GM18870 (cell line): ENCODE measurements around the gene ATP13A3.

Source experiments
- ATAC-seq: cut with Tn5 transposase; IDR thresholded peaks from one replicate; pipeline ENCODE4 v1.9.1; 2021; ENCODE audit warnings: moderate library complexity; ENCODE audit not compliant: unreplicated experiment

The ATP13A3 gene

DNA sequence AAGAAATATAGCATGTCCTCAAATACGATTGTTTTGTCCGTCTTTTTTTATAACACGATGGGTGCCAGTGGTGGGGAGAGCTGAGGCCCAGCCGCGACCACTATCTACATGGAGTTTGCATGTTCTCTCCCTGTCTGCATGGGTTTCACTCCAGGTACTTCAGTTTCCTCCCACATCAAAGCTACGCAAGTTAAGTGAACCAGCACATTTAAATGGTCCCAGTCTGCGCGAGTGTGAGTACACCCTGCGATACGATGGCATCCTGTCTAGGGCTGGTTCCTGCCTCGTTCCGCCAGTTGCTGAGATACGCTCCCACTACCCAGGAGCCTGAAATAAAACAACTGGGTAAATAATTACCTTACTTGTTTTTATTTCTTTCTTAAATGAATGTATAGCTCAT is 40.6 kb downstream of the ATP13A3 start:
- no peak for ATAC-seq

DNA sequence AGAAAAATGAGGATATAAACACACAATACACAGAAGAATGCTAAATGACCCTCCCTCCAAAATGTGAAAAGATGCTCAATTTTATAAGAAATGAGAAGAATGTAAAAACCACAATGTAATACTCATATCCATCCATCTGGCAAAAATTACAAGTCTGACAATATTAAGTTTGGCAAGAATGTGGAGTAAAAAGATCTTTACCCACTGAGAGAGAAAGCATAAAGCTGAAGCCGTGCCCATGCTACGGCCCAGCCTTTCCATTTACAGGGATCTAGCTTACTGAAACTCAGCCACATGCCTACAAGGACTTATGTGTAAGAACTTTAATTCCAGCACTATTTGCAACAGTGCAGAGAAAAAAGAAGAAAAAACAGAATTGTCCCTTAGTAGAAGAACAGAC is 42.9 kb downstream of the ATP13A3 start:
- ATAC-seq, result no peak

DNA sequence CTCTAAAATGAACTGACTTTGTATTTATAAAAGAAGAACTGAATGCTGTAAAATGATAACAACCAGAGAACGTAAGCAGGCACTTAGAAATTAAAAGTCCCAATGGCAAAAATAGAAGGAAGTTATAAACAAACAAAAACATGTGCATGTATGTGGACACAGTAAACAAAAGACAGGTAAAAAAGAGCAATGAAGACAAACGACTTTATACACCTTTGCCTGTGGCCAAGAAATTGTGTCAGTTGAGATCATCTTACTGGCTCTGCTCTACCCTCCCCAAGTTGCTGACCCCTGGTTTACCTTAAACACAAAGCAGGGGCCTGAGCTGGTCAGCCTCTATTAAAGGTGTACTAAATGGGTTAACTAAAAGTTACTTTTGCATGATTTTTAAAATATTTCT is 46.0 kb downstream of the ATP13A3 start:
- no peak for ATAC-seq

DNA sequence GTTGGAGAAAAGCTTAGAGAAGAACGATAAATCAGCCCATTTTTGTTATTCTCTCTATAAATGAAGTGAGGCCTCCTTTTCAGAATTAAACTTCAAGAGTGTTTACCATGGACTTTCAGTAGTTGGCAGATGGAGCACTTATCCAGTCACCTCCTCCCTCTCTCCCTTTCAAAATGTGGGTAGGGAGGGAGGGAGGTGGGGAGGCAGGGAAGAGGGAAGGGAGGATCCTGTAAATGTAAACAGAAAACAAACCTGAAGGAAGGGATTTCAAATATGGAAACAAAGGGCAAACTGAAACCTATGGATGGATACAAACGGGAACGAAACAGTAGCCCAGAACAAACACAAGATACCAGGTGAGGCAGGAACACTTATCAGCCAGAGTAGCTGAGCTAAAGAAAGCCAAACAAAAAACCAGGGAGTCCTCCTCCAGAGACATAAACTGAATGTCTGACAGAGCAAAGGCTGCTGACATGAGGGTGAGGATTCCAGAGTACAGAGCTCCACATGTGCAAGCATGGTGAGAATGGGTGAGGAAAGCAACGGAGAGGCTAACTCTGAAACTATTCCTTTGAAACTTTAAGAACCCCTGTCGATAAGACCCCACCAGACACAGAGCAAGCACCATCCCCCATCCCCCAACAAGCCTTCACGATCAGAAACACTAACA is 46.8 kb downstream of the ATP13A3 start:
- ATAC-seq, result no peak

DNA sequence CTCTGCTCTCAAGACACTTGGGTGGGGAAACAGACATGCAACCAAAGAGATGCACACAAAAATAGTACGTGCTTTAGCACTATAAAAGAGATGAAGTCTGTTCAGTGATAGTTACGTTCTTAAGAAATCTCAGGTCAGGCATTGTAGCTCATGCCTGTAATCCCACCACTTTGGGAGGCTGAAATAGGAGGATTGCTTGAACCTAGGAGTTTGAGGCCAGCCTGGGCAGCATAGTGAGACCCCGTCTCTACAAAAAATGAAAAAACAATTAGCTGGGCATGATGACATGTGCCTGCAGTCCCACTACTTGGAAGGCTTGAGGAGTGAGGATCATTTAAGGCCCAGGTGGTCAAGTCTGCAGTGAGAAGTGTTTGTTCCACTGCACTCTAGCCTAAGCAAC is 52.3 kb downstream of the ATP13A3 start:
- ATAC-seq, result no peak

DNA sequence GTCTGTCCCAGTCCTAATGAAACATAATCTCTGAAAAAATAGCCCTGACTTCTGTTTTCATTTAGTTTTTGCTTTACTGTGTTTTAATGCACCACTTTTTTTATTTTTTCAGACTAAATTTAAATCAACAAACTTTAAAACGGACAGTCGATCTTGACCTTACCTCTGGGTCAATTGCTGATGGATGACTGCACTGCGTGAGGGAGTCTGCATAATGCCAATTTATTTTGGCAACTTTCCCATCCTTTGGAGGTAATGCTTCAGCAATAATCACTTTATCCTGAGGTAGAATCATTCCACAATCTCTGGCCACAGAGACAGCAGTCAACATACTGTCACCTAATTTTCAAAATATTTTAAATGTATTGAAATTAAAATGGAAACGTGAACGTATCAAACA is 55.2 kb downstream of the ATP13A3 start:
- ATAC-seq, result no peak

GRCh38 chr3:194425399-194425798 is 61.4 kb downstream of the ATP13A3 start:
- ATAC-seq, result no peak

DNA sequence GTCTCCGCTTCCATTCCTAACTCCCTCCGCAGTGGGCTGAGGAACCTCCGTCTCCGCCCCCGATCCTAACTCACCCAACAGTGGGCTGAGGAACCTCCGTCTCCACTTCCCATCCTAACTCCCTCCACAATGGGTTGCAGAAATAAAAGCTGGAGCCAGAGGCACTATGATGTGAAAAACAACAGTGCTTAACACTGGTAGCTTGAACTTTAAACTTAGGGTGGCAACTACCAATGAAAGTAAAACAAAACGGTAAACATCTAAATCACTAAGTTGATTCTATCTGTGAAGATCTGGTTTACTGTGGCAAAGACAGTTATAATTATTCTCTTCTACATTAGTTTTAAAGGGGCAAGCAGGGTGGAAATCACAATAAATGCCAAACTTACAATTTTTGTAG is 61.8 kb downstream of the ATP13A3 start:
- no peak for ATAC-seq

DNA sequence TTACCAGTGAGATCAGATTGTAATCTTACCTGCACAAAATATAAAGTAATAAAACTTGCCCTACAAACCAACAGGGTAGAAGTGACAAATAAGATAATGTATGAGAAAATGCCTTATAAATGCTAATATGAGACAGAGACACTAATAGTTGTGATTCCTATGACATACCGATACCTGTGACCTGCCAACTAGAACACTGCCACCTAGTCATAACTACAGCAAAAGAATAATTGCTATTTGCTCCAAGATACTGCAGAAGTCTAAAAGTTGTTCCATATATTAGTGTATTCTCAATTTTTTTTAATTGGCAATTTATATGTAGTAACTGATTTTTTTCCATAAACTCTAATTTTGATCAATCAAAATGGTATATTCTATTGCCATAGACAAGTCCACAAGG is 62.4 kb downstream of the ATP13A3 start:
- ATAC-seq, result no peak

- ATAC-seq, result no peak
These were observed 63.5 kb downstream of the ATP13A3 start for GRCh38 chr3:194423317-194423716.

- no peak for ATAC-seq
These were observed 64.6 kb downstream of the ATP13A3 start for GRCh38 chr3:194422188-194422587.

DNA sequence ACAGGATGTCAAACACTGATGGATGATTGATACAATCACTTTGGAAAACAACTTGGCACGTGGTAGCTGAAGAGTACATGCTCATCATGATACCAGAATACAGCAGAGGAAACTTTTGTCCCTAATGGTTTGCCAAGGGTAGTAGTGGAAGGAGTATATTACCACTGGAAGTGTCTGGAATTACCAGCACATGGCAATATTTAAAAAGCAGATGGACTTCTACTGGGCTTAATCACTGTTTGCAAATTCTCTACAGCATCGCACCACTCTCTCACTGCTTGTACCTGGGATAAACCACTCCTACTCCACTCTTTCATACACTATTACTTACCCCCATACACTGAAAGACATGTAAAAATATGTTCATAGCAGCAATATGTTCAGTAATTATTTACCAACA is 68.1 kb downstream of the ATP13A3 start:
- no peak for ATAC-seq

DNA sequence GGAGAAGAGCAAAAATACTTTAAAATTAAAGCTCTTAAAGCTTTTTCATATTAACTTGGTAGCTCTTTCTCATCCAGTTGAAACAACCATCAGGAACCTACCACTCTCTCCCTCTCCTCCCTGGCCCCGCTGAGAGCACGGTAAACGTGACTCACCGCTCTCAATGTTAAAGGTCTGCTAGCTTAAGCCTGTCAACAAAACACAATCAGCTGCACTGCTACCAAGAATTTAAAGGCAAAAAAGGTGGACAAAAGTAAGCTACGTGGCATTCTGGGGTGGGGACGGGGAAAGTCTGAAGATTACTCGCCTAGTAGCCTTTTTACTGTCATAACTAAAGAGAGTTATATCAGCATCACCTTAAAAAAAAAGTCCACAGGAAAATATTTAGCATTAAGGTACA is 79.4 kb downstream of the ATP13A3 start:
- no peak for ATAC-seq

DNA sequence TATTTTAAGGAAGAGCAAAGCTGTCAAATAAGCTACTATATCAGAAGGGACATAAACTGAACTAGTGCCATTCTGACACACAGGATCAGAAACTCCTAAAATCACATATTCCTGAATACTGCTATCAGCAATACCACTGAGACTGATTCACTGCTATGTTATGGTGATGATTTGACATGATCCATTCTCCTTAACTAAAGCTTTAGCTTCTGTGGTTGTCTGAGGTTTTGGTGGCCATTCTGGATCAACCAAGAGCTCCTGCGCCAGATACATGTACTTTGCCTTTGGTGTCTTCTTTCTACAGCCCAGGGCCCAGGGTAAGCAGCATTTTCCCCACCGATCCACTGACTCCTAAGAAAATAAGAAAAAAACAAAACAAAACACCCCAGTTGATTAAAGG is 81.0 kb downstream of the ATP13A3 start:
- no peak for ATAC-seq

DNA sequence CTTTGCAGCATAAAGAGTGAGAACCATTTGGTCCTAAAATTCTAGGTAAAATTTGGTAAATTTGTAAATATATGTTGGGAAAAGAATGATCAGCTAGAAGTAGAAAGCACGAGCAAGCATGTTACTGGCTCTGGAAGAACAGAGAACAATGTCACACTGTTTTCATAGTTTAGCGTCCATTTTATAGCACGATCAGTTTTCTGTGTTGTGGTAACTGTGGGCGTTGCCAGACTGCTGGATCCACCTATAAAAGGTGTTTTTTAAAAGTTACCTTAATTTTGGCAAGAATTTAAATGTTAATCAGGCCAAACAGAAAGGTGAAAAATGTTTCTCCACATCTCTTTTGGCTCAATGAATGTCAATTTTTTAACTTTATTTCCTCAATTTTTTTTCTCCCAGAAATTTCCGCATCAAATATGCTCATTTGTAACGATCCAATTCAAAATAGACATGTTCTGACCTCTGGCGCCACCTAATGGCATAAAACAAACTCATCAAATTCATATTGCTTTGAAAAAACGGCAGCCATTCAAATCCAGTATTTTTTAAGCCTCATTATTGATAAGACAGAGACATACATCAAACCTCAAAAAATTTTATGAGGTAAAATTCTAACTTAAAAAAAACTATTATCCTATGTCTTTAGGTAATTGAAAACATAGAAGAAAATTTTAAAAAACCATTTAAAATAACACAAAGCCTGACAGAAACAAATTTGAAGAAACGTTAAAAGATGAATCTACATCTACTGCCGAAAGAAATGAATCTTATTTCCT is 82.2 kb downstream of the ATP13A3 start:
- no peak for ATAC-seq

GRCh38 chr3:194401868-194402329 is 84.9 kb downstream of the ATP13A3 start:
- ATAC-seq, result no peak

- ATAC-seq, result no peak
These were observed 85.5 kb downstream of the ATP13A3 start for GRCh38 chr3:194401346-194401745.

DNA sequence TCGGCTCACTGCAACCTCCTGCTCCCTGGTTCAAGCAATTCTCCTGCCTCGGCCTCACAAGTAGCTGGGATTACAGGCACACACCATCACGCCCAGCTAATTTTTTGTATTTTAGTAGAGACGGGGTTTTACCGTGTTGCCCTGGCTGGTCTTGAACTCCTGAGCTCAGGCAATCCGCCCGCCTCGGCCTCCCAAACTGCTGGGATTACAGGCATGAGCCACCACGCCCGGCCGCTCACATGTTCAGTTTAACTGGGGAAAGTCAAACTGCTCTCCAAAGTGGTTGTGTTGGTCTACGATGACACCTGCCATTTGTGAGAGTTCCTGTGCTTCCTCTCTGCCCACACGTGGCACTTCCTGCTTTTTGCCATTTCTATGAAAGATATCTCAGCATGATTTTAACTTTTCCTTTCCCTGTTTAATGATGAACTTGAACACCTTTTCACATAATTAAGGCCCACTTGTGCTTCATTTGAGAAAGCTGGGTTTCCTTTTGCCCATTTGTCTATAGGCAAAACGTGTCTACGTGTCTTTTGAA is 86.9 kb downstream of the ATP13A3 start:
- ATAC-seq, result no peak

DNA sequence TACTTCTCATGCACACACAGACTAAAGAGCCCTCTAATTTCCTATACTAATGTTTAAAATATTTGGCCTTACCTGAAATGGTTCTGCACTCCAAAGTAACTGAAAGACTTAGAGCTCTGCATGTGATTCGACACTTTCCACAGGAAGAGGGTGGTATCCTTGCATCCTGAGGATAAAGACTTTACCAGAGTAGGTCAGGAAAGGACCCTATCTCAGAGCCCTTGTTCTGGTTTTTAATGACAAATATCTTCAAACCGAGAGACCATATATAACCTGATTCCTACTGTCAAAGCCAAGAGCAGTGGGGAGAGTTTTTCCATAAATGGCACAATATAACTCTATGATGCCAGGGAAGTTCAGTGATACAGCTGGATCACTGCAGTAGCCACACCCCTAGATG is 87.6 kb downstream of the ATP13A3 start, which contains the start of gene GP5:
Gene GP5 (minus strand): TSS at position 101 of the 400 bp plus-strand sequence. CDS start 984 bp downstream, outside the sequence.
- ATAC-seq, result no peak

DNA sequence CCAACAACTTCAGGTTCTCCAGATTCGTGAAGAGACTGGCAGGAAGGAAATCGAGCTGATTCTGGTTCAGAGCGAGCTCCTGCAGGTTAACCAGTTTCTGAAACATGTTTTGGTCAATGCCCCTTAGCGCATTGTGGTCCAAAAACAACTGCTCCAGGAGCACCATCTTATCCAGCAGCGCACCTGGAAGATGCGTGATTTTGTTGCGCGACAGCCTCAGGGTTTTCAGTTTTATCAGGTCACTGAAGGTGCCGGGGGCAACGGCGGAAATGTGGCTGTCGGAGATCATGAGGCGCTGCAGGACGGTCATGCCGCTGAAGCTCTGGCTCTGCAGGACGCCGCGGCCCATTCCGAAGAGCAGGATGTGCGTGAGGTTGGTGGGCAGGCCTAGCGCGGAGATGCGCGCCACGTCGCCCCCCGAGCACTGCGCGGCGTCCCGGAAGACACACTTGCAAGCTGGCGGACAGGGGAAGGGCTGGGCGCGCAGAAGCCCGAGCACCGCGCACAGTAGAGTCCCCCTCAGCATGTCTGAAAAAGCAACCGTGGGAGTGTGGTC is 89.0 kb downstream of the ATP13A3 start:
- no peak for ATAC-seq

DNA sequence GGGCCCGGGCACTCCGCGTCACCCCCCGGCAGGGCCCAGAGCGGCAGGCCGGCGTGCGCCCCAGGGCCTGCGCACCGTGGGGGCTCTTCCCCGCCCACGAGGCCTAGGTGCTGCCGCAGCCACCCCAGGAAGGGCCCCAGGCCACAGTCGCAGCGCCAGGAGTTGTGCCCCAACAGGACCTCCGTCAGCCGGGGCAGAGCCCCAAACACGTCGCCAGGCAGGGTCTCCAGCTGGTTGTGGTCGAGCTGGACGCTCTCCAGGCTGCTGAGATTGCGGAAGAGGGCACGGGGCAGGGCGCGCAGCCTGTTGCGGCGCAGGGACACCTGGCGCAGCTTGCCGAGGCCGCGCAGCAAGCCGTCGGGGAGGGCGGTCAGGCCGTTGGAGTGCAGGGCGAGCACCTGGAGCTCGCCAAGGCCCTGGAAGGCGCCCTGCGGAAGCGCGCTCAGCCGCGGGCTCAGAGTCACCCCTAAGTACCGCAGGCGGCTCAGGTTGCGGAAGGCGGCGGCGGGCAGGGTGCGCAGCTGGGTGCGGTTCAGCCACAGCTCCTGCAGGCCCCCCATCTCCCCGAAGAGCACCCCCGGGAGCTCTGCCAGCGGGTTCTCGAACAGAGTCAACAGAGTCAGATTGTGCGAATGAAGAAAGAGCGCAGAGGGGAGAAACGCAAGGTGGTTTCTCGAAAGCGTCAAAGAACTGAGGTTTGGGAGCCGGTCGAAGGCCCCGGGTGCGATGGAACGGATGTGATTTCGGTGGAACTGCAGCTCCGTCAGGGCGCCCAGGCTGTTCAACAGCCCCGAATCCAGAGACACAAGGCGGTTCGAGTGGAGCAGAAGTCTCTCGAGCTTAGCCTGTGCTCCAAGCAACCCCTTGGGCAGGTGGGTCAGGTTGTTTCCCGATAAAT is 89.7 kb downstream of the ATP13A3 start:
- no peak for ATAC-seq
